Endothelial cell of umbilical vein (primary cell): Measurements from ENCODE around the gene NEDD9. TPM values are rescaled to one million over a fixed set of nuclear protein-coding genes. Genes with fewer than 3 reads are reported as not detected.

Experiments used
- BruUV-seq: library from RNA; stranded (reverse); fragments of 400-500 nt; replicated peaks from 2 replicates; lab custom pipeline; 2021; lab: Mats Ljungman, UMichigan
- CTCF ChIA-PET: fragments of 300-600, 350-600 bp; sonication (Branson Sonifier 250); formaldehyde crosslinking; loops from one replicate; lab custom pipeline; 2021; ENCODE audit warnings: antibody characterized with exemption, inconsistent platforms; lab: Charles Lee
- POLR2A ChIA-PET: fragments of 300-600, 350-600 bp; sonication (Branson Sonifier 250); formaldehyde crosslinking; loops from one replicate; lab custom pipeline; 2021; ENCODE audit warnings: antibody characterized with exemption, inconsistent platforms; lab: Charles Lee
- DNase-seq: peaks from one replicate; pipeline ENCODE4 v3.0.0-alpha.2; 2011; ENCODE audit warnings: low read depth, low spot score
- FAIRE-seq: peaks from 2 replicates; lab custom pipeline; 2011; peaks lifted over from hg19 to GRCh38; lab: Jason Lieb, UNC
- H2AFZ ChIP-seq: 2 replicates; pipeline ENCODE4 v1.6.0; 2012; ENCODE audit warnings: low read depth, low read length, control low read depth, inconsistent platforms
- H3K27ac ChIP-seq: 2 replicates; pipeline ENCODE4 v1.5.1; 2011; ENCODE audit warnings: low read depth, mild to moderate bottlenecking, control low read depth, low read length, moderate library complexity; ENCODE audit not compliant: insufficient read depth
- H3K27me3 ChIP-seq, 2 experiments: 2 replicates each; pipeline versions ENCODE4 v1.6.0 to v1.6.1; 2011; ENCODE audit warnings: low read length in 2 of 2, mixed read lengths in 1 of 2; ENCODE audit not compliant: control insufficient read depth in 2 of 2, insufficient read depth in 2 of 2
- H3K36me3 ChIP-seq, 2 experiments: 2 replicates in 1 of 2; 3 replicates in 1 of 2; pipeline ENCODE4 v1.5.1; 2011; ENCODE audit warnings: low read length in 2 of 2, mild to moderate bottlenecking in 1 of 2, moderate library complexity in 1 of 2; ENCODE audit not compliant: control insufficient read depth in 2 of 2, insufficient read depth in 2 of 2; ENCODE audit errors: extremely low read depth in 1 of 2
- H3K4me1 ChIP-seq: 3 replicates; pipeline ENCODE4 v1.5.1; 2011; ENCODE audit warnings: mild to moderate bottlenecking, low read length; ENCODE audit not compliant: control insufficient read depth, insufficient read depth; ENCODE audit errors: extremely low read depth
- H3K4me2 ChIP-seq: 2 replicates; pipeline ENCODE4 v1.6.1; 2011; ENCODE audit warnings: low read length, control low read depth, mixed read lengths; ENCODE audit not compliant: insufficient read depth
- H3K4me3 ChIP-seq, 3 experiments: fragments of 200-600 bp in 1 of 3; sonication (generic), shearing (Covaris generic) in 1 of 3; replicated peaks in 1 of 3; 2 replicates each; pipeline ENCODE4 v1.5.1; 2011 to 2016; ENCODE audit warnings: control low read depth in 3 of 3, low read length in 3 of 3, mild to moderate bottlenecking in 2 of 3, inconsistent platforms in 1 of 3, low read depth in 1 of 3, moderate library complexity in 1 of 3; ENCODE audit not compliant: insufficient read depth in 1 of 3
- H3K79me2 ChIP-seq: 2 replicates; pipeline ENCODE4 v1.6.0; 2012; ENCODE audit warnings: low read length, inconsistent platforms; ENCODE audit not compliant: control insufficient read depth, insufficient read depth
- H3K9ac ChIP-seq: replicated peaks from 2 replicates; pipeline ENCODE3; 2011; ENCODE audit warnings: low read length, control low read depth; ENCODE audit not compliant: insufficient read depth; ENCODE audit errors: extremely low read depth
- H3K9me1 ChIP-seq: replicated peaks from 3 replicates; pipeline ENCODE4 v1.6.0; 2011; ENCODE audit warnings: mild to moderate bottlenecking, low read length; ENCODE audit not compliant: control insufficient read depth, insufficient read depth; ENCODE audit errors: extremely low read depth
- H3K9me3 ChIP-seq: replicated peaks from 2 replicates; pipeline ENCODE4 v1.5.1; 2012; ENCODE audit warnings: low read length, inconsistent platforms; ENCODE audit not compliant: control insufficient read depth, insufficient read depth
- H4K20me1 ChIP-seq: replicated peaks from 2 replicates; pipeline ENCODE3; 2011; ENCODE audit warnings: mild to moderate bottlenecking, low read length; ENCODE audit not compliant: control insufficient read depth, insufficient read depth; ENCODE audit errors: extremely low read depth
- EZH2 ChIP-seq: IDR thresholded peaks from 2 replicates; pipeline ENCODE4 v1.6.1; 2012; ENCODE audit warnings: borderline replicate concordance, low read depth, mild to moderate bottlenecking, moderate library complexity, low read length, inconsistent platforms; ENCODE audit not compliant: severe bottlenecking
- FOS ChIP-seq: IDR thresholded peaks from 2 replicates; pipeline ENCODE4 v1.6.1; 2011; ENCODE audit warnings: mild to moderate bottlenecking, low read length, moderate library complexity, borderline replicate concordance; ENCODE audit not compliant: insufficient read depth
- GATA2 ChIP-seq: IDR thresholded peaks from 2 replicates; pipeline ENCODE4 v1.7.0; 2011; ENCODE audit warnings: low read depth, mild to moderate bottlenecking, moderate library complexity, mixed read lengths, low read length; ENCODE audit not compliant: insufficient read length, insufficient read depth
- JUN ChIP-seq: IDR thresholded peaks from 2 replicates; pipeline ENCODE4 v1.6.1; 2011; ENCODE audit warnings: borderline replicate concordance, low read depth; ENCODE audit not compliant: insufficient read length, insufficient read depth
- MYC ChIP-seq: IDR thresholded peaks from one replicate; pipeline ENCODE4 v1.6.1; 2011; ENCODE audit warnings: mild to moderate bottlenecking, low read depth, low read length
- POLR2A ChIP-seq: IDR thresholded peaks from 2 replicates; pipeline ENCODE4 v1.6.1; 2012; ENCODE audit warnings: low read depth, mild to moderate bottlenecking, control low read depth, low read length
- POLR2AphosphoS5 ChIP-seq: IDR thresholded peaks from 2 replicates; pipeline ENCODE4 v1.6.1; 2012; ENCODE audit warnings: low read depth, mild to moderate bottlenecking, control low read depth, low read length, moderate library complexity; ENCODE audit not compliant: insufficient read depth
- dilution Hi-C: fragments of 300-500 bp; cut with MboI; formaldehyde crosslinking; loops from one replicate; pipeline ENCODE4 v1.15.0; 2019; ENCODE audit warnings: low sequenced_read_pairs; ENCODE audit not compliant: extremely low pct_ligation_motif_present
- intact Hi-C: fragments of 100-400 bp; cut with micrococcal nuclease; formaldehyde crosslinking; loops from one replicate; pipeline ENCODE4 v1.10.0; 2022
- polyA plus RNA-seq, 4 experiments: library from polyadenylated mRNA; depleted of rRNA in 3 of 4; stranded (reverse) in 3 of 4; unstranded in 1 of 4; fragments of >200 nt; gene quantifications; 2 replicates each; pipeline versions ENCODE4 v1.2.1 to v1.2.3, GENCODE V29; 2011 to 2012; ENCODE audit warnings: missing spikeins in 1 of 4
- total RNA-seq: library from RNA; stranded (reverse); gene quantifications from 2 replicates; pipeline ENCODE4 v1.2.3, GENCODE V29; 2021
- TF ChIP-seq, protein P1 (sequence below): IDR thresholded peaks from 2 replicates; pipeline ENCODE4 v1.6.1; 2011; ENCODE audit not compliant: insufficient read depth, insufficient read length
- TF ChIP-seq, protein P2 (sequence below), 2 donors: IDR thresholded peaks; 1 replicate in 1 of 2; 2 replicates in 1 of 2; pipeline ENCODE4 v1.5.1; 2011; ENCODE audit warnings: low read length in 2 of 2, mild to moderate bottlenecking in 2 of 2, moderate library complexity in 2 of 2, control low read depth in 1 of 2, inconsistent platforms in 1 of 2, low read depth in 1 of 2; ENCODE audit not compliant: insufficient read depth in 1 of 2; ENCODE audit errors: extremely low read depth in 1 of 2

Gene NEDD9
- total and polyA plus RNA-seq, 2 donors (not counting 3 experiments of a cell fraction or from before 2014, with no cell fraction given), result 55.2 to 61.0 TPM

DNA sequence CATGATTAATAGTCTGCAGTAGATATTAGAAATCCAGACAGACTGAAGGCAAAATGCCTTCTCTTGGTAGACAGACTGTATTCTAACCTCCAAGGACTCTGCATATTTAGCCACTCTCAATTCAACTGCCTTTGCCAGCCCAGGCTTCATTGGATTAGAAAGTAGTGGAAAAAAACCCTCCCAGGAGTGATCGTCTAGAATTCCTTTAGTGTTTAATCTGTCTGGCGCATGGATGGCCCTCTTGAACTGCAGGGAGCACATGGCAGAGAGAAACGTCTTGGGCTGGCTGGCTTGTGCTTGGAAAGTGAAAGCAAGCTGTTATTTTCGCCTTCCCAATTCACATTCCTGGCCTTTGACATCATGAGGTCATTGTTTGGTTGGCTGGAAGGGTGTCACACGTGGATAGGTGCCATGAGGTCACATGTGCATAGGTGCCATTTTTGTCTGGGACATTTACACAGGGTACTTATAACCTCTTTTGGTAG is 30.9 kb upstream of the NEDD9 start:
- Histone ChIP-seq H3K4me2 (peak overlapping the region; percentile 41), H3K4me3 (no peak overlapping the region), H3K9me3 (no peaks in the 10 kb centered on the region), H3K9me1 (no peaks in the 10 kb centered on the region), H3K79me2 (no peaks in the 10 kb centered on the region), H3K4me1 (peaks cover 19% of the 10 kb centered on the region), H3K9ac (peak overlapping the region; percentile 58), H2AFZ (peak overlapping the region; percentile 30), H3K27me3 (no peaks in the 10 kb centered on the region), H4K20me1 (no peaks in the 10 kb centered on the region), H3K36me3 (no peaks in the 10 kb centered on the region), H3K27ac (peak overlapping the region; percentile 67)
- BruUV-seq, result TSS peak; percentile 99
- dilution Hi-C loops, result no loop called here
- CTCF ChIA-PET, result interaction anchor here (0.9 to 3.3 kb wide), 9 partner anchors 9 to 233 kb away, joined by 3 to 16 read pairs (median 5); no protein-coding TSS in a partner anchor
- intact Hi-C loops, result loop anchor here (1.0 to 2.0 kb wide), 6 partner anchors 31 to 165 kb away; partner anchors contain the start of gene NEDD9
- DNase-seq (peak; percentile 86), FAIRE-seq (peak; percentile 64)
- TF ChIP-seq EZH2 (no peak), POLR2AphosphoS5 (peak; percentile 58), FOS (no peak), POLR2A (no peak), MYC (peak; percentile 53), GATA2 (no peak), JUN (peak; percentile 83)
- TF ChIP-seq, protein P1, sequence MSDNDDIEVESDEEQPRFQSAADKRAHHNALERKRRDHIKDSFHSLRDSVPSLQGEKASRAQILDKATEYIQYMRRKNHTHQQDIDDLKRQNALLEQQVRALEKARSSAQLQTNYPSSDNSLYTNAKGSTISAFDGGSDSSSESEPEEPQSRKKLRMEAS, result peak; percentile 94
- TF ChIP-seq, protein P2, sequence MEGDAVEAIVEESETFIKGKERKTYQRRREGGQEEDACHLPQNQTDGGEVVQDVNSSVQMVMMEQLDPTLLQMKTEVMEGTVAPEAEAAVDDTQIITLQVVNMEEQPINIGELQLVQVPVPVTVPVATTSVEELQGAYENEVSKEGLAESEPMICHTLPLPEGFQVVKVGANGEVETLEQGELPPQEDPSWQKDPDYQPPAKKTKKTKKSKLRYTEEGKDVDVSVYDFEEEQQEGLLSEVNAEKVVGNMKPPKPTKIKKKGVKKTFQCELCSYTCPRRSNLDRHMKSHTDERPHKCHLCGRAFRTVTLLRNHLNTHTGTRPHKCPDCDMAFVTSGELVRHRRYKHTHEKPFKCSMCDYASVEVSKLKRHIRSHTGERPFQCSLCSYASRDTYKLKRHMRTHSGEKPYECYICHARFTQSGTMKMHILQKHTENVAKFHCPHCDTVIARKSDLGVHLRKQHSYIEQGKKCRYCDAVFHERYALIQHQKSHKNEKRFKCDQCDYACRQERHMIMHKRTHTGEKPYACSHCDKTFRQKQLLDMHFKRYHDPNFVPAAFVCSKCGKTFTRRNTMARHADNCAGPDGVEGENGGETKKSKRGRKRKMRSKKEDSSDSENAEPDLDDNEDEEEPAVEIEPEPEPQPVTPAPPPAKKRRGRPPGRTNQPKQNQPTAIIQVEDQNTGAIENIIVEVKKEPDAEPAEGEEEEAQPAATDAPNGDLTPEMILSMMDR (IDR thresholded peaks at IDR 0.05; ENCODE audit: extremely low read depth in 1 of 2, insufficient read depth in 1 of 2, low read depth in 1 of 2, low read length in 2 of 2), result no peak
- POLR2A ChIA-PET, result interaction anchor here (1.1 kb wide), 1 partner anchor 32 kb away, joined by 3 read pairs; no protein-coding TSS in a partner anchor
